Measurements from ENCODE around the gene PRR7.

DNA sequence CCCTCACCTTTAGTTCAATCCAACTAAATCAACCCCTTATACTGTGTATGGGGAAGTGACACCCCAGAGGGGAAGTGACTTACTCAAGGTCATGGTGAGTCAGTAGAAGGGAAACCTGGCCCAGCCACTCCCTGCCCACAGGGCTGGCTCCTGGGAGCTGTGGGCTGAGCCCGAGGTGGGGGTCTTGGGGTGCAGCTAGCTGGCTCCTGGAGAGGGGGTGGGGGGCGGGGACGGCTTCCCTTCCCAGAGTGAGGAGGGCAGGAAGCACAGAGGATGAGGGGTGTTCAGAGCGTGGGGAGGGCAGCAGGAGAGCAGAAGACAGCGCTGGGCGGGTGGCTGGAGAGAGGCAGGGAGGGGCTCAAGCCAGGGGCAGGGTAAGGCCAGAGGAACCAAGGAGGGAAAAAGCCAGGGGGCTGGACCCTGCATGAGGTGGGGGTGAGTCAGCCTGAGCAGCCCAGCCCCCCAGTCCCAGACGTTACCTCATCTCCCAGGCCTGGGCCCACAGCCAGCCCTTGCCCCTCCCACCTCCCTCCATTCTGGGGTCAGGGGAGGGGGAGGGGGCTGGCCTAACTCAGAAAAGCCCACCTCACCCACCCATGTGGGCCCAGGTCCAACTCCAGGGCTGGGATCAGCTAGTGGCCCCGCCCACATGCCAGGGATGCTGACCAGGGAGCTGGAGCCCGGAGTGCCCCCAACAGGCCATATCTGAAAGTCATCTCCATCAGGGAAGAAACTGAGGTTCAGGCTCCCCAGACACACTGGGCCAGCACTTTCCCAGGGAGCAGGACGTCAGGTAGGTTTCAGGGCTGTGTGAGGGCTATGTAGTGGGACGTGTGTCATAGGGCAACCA lies 48.0 kb downstream of the PRR7 start:
- TF ChIP-seq, protein P1, sequence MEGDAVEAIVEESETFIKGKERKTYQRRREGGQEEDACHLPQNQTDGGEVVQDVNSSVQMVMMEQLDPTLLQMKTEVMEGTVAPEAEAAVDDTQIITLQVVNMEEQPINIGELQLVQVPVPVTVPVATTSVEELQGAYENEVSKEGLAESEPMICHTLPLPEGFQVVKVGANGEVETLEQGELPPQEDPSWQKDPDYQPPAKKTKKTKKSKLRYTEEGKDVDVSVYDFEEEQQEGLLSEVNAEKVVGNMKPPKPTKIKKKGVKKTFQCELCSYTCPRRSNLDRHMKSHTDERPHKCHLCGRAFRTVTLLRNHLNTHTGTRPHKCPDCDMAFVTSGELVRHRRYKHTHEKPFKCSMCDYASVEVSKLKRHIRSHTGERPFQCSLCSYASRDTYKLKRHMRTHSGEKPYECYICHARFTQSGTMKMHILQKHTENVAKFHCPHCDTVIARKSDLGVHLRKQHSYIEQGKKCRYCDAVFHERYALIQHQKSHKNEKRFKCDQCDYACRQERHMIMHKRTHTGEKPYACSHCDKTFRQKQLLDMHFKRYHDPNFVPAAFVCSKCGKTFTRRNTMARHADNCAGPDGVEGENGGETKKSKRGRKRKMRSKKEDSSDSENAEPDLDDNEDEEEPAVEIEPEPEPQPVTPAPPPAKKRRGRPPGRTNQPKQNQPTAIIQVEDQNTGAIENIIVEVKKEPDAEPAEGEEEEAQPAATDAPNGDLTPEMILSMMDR (IDR thresholded peaks at IDR 0.05; ENCODE audit: poor library complexity) = peak; percentile 31
- TF ChIP-seq EZH2 (IDR thresholded peaks at IDR 0.05; ENCODE audit: borderline replicate concordance) = no peak
- no peak for TF ChIP-seq EZH2phosphoT487 (IDR thresholded peaks at IDR 0.05; ENCODE audit: low read depth, severe bottlenecking, unreplicated experiment)

Data from hepatocyte (in vitro differentiated cells).